ENCODE results near the gene CHMP3. TPM values are rescaled to one million over a fixed set of nuclear protein-coding genes. Genes with fewer than 3 reads are reported as not detected.

The CHMP3 gene
- total RNA-seq, 1 experiment from 2014 or later = 123 TPM

- ChIA-PET POLR2A (interaction anchor here (1.6 to 2.9 kb wide), 3 partner anchors 9 to 34 kb away, joined by 3 to 14 read pairs (median 4); no protein-coding TSS in a partner anchor), CTCF (interaction anchor here (0.7 to 2.6 kb wide), 2 partner anchors 41 to 256 kb away, joined by 3 to 11 read pairs; no protein-coding TSS in a partner anchor)
- BruUV-seq (replicated peaks) = no TSS peak
- TF ChIP-seq CTCF (IDR thresholded peaks at IDR 0.05; ENCODE audit: unreplicated experiment) = no peak
- peaks cover 8% of the 10 kb centered on the region for H3K4me1 Mint-ChIP-seq (ENCODE audit: insufficient read depth, unreplicated experiment)
- intact Hi-C loops (cut with micrococcal nuclease) = no loop called here
- no peaks in the 10 kb centered on the region for H3K27me3 Mint-ChIP-seq (ENCODE audit: insufficient read depth, unreplicated experiment)
- H3K27ac Mint-ChIP-seq (ENCODE audit: low read depth, unreplicated experiment) = no peak overlapping the region
- H3K36me3 Mint-ChIP-seq (ENCODE audit: insufficient read depth, unreplicated experiment) = peaks cover 91% of the 10 kb centered on the region
- no peak overlapping the region for H3K4me3 Mint-ChIP-seq (ENCODE audit: unreplicated experiment)
- no peaks in the 10 kb centered on the region for H3K9me3 Mint-ChIP-seq (ENCODE audit: unreplicated experiment)
- DNase-seq (ENCODE audit: unreplicated experiment) = no peak
These were observed 86.3 kb downstream of the CHMP3 start for GRCh38 chr2:86476918-86477317.

DNA sequence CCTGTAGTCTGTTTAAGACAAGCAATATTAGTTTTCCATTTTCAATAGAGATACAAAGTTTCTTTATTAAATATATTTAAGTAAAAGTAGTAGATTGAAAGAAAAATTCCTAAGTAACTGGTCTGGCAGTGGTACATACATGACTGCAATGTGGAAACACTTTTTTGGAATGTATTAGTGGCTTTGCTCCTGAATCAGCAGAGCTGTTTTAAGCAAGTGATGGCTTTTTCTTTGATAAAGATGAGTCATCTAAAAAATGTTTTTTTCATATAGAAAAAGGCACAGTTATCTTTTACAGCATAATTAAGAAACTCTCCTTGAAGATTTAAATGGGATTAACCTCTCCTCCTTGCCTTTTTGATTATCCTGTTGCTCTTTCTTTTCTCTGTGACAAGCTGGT is 87.2 kb downstream of the CHMP3 start:
- Mint-ChIP-seq H3K36me3 (ENCODE audit: insufficient read depth, unreplicated experiment) (peaks cover 88% of the 10 kb centered on the region), H3K27me3 (ENCODE audit: insufficient read depth, unreplicated experiment) (no peaks in the 10 kb centered on the region), H3K27ac (ENCODE audit: low read depth, unreplicated experiment) (no peak overlapping the region), H3K4me3 (ENCODE audit: unreplicated experiment) (no peak overlapping the region), H3K9me3 (ENCODE audit: unreplicated experiment) (no peaks in the 10 kb centered on the region), H3K4me1 (ENCODE audit: insufficient read depth, unreplicated experiment) (peaks cover 5% of the 10 kb centered on the region)
- no peak for DNase-seq (ENCODE audit: unreplicated experiment)
- POLR2A ChIA-PET = interaction anchor here (0.6 to 2.9 kb wide), 4 partner anchors 11 to 311 kb away, joined by 3 to 14 read pairs (median 3); no protein-coding TSS in a partner anchor
- intact Hi-C loops (cut with micrococcal nuclease) = no loop called here
- no peak for TF ChIP-seq CTCF (IDR thresholded peaks at IDR 0.05; ENCODE audit: unreplicated experiment)
- CTCF ChIA-PET = interaction anchor here (0.6 to 2.6 kb wide), 5 partner anchors 11 to 255 kb away, joined by 3 to 11 read pairs (median 5); no protein-coding TSS in a partner anchor
- no TSS peak for BruUV-seq (replicated peaks)

GRCh38 chr2:86471637-86472036 is 91.6 kb downstream of the CHMP3 start:
- Mint-ChIP-seq H3K9me3 (ENCODE audit: unreplicated experiment) (no peaks in the 10 kb centered on the region), H3K4me3 (ENCODE audit: unreplicated experiment) (no peak overlapping the region), H3K27ac (ENCODE audit: low read depth, unreplicated experiment) (no peak overlapping the region), H3K36me3 (ENCODE audit: insufficient read depth, unreplicated experiment) (peaks cover 76% of the 10 kb centered on the region), H3K4me1 (ENCODE audit: insufficient read depth, unreplicated experiment) (no peaks in the 10 kb centered on the region), H3K27me3 (ENCODE audit: insufficient read depth, unreplicated experiment) (no peaks in the 10 kb centered on the region)
- no TSS peak for BruUV-seq (replicated peaks)
- intact Hi-C loops (cut with micrococcal nuclease) = no loop called here
- POLR2A ChIA-PET = no interaction called here
- TF ChIP-seq CTCF (IDR thresholded peaks at IDR 0.05; ENCODE audit: unreplicated experiment) = no peak
- DNase-seq (ENCODE audit: unreplicated experiment) = no peak
- CTCF ChIA-PET = no interaction called here

DNA sequence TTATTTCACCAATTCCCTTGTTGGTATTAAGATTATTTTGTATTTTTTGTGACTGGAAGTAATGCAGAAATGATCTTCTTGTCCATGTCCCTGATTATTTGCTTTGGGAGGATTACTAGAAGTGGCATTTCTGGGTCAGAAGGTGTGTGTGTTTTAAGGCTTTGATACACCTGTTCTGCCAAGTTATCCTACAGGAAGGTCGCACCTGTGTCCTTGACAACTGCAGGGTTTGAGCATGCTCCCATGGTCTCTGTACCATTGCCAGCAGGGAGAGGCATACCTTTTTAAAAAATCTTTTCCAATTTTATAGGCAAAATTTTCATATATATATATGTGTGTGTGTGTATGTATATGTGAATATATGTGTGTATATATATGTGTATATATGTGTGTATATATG is 92.4 kb downstream of the CHMP3 start:
- no peaks in the 10 kb centered on the region for H3K9me3 Mint-ChIP-seq (ENCODE audit: unreplicated experiment)
- no peaks in the 10 kb centered on the region for H3K4me1 Mint-ChIP-seq (ENCODE audit: insufficient read depth, unreplicated experiment)
- no peak for DNase-seq (ENCODE audit: unreplicated experiment)
- ChIA-PET POLR2A (interaction anchor here (0.6 to 0.7 kb wide), 2 partner anchors 125 to 728 kb away, joined by 3 to 4 read pairs; no protein-coding TSS in a partner anchor), CTCF (no interaction called here)
- peaks cover 76% of the 10 kb centered on the region for H3K36me3 Mint-ChIP-seq (ENCODE audit: insufficient read depth, unreplicated experiment)
- H3K4me3 Mint-ChIP-seq (ENCODE audit: unreplicated experiment) = no peak overlapping the region
- intact Hi-C loops (cut with micrococcal nuclease) = no loop called here
- no peaks in the 10 kb centered on the region for H3K27me3 Mint-ChIP-seq (ENCODE audit: insufficient read depth, unreplicated experiment)
- H3K27ac Mint-ChIP-seq (ENCODE audit: low read depth, unreplicated experiment) = no peak overlapping the region
- TF ChIP-seq CTCF (IDR thresholded peaks at IDR 0.05; ENCODE audit: unreplicated experiment) = no peak
- no TSS peak for BruUV-seq (replicated peaks)

Measured in MCF 10A (cell line).